H1 (cell line): Measurements from ENCODE around the gene ZNF385C. TPM values are rescaled to one million over a fixed set of nuclear protein-coding genes. Genes with fewer than 3 reads are reported as not detected.

ENCODE experiments used
- CTCF ChIA-PET: fragments of 300-600 bp; sonication (Branson Sonifier 250); formaldehyde crosslinking; loops from one replicate; lab custom pipeline; 2021; ENCODE audit not compliant: partially characterized antibody; lab: Charles Lee
- POLR2A ChIA-PET: fragments of 300-600 bp; sonication (Branson Sonifier 250); formaldehyde crosslinking; loops from one replicate; lab custom pipeline; 2021; ENCODE audit warnings: inconsistent platforms; ENCODE audit not compliant: partially characterized antibody; lab: Charles Lee
- DNase-seq, 2 experiments: peaks; one replicate each; pipeline versions ENCODE4 v3.0.0 to v3.0.0-alpha.2; 2010 to 2022; ENCODE audit warnings: low spot score in 2 of 2, low read depth in 1 of 2, mixed read lengths in 1 of 2
- FAIRE-seq: peaks from 2 replicates; lab custom pipeline; 2011; peaks lifted over from hg19 to GRCh38; lab: Jason Lieb, UNC
- H2AFZ ChIP-seq: 2 replicates; pipeline ENCODE4 v1.8.1; 2012; ENCODE audit warnings: low read length, inconsistent platforms
- H2AK5ac ChIP-seq: 2 replicates; pipeline ENCODE4 v1.6.1; 2013; ENCODE audit warnings: low read depth, low read length
- H2BK120ac ChIP-seq: replicated peaks from 2 replicates; pipeline ENCODE3; 2013; ENCODE audit warnings: low read depth, low read length, inconsistent platforms
- H2BK12ac ChIP-seq: 2 replicates; pipeline ENCODE4 v1.6.1; 2013; ENCODE audit warnings: low read depth, low read length
- H2BK15ac ChIP-seq: 2 replicates; pipeline ENCODE4 v1.6.1; 2013; ENCODE audit warnings: low read length
- H2BK20ac ChIP-seq: 2 replicates; pipeline ENCODE4 v1.6.1; 2013; ENCODE audit warnings: low read length
- H2BK5ac ChIP-seq: 2 replicates; pipeline ENCODE4 v1.6.1; 2013; ENCODE audit warnings: low read depth, low read length
- H3K14ac ChIP-seq: 2 replicates; pipeline ENCODE4 v1.6.1; 2013; ENCODE audit warnings: inconsistent platforms; ENCODE audit not compliant: insufficient read length
- H3K18ac ChIP-seq: 2 replicates; pipeline ENCODE4 v1.6.1; 2013; ENCODE audit warnings: low read length; ENCODE audit errors: extremely low read depth
- H3K23ac ChIP-seq: 2 replicates; pipeline ENCODE4 v1.6.1; 2013; ENCODE audit warnings: inconsistent platforms; ENCODE audit not compliant: insufficient read length
- H3K23me2 ChIP-seq: 2 replicates; pipeline ENCODE4 v1.6.1; 2013; ENCODE audit warnings: low read depth, low read length
- H3K27ac ChIP-seq: 2 replicates; pipeline ENCODE4 v1.6.1; 2011; ENCODE audit warnings: low read depth, low read length, inconsistent platforms
- H3K27me3 ChIP-seq, 4 experiments: replicated peaks in 1 of 4; 1 replicate in 1 of 4; 2 replicates in 3 of 4; pipeline versions ENCODE4 v1.6.1 to v1.8.1; 2011 to 2013; ENCODE audit warnings: low read length in 3 of 4, mild to moderate bottlenecking in 3 of 4, inconsistent platforms in 2 of 4, mixed read lengths in 2 of 4, moderate library complexity in 1 of 4; ENCODE audit not compliant: control insufficient read depth in 3 of 4, insufficient read depth in 3 of 4; ENCODE audit errors: extremely low read depth in 1 of 4
- H3K36me3 ChIP-seq, 4 experiments: 2 replicates each; pipeline versions ENCODE4 v1.6.1 to v1.8.1; 2011 to 2013; ENCODE audit warnings: mild to moderate bottlenecking in 4 of 4, low read length in 3 of 4, moderate library complexity in 2 of 4, control low read depth in 1 of 4, inconsistent platforms in 1 of 4; ENCODE audit not compliant: insufficient read depth in 4 of 4, control insufficient read depth in 2 of 4
- H3K4ac ChIP-seq: replicated peaks from 2 replicates; pipeline ENCODE3; 2013; ENCODE audit warnings: low read length, low read depth, mixed read lengths, inconsistent platforms; ENCODE audit not compliant: insufficient read length
- H3K4me1 ChIP-seq, 4 experiments: replicated peaks in 1 of 4; 1 replicate in 1 of 4; 2 replicates in 3 of 4; pipeline versions ENCODE4 v1.6.1 to v1.8.1; 2011 to 2013; ENCODE audit warnings: low read length in 3 of 4, inconsistent platforms in 2 of 4, mixed read lengths in 1 of 4; ENCODE audit not compliant: insufficient read depth in 4 of 4, control insufficient read depth in 3 of 4
- H3K4me2 ChIP-seq, 2 experiments: 2 replicates each; pipeline versions ENCODE4 v1.6.1 to v1.8.1; 2011 to 2013; ENCODE audit warnings: low read depth in 2 of 2, low read length in 2 of 2, control low read depth in 1 of 2, inconsistent platforms in 1 of 2, mild to moderate bottlenecking in 1 of 2; ENCODE audit not compliant: insufficient read depth in 1 of 2
- H3K4me3 ChIP-seq, 4 experiments: fragments of 200-600, 300-600 bp in 1 of 4; sonication (generic), shearing (Covaris generic), sonication (Bioruptor Twin) in 1 of 4; 2 replicates each; pipeline versions ENCODE4 v1.5.1 to v1.8.1; 2011 to 2016; ENCODE audit warnings: low read length in 4 of 4, low read depth in 3 of 4, control low read depth in 2 of 4, inconsistent platforms in 2 of 4, mild to moderate bottlenecking in 2 of 4, mixed read lengths in 1 of 4, moderate library complexity in 1 of 4; ENCODE audit not compliant: insufficient read depth in 2 of 4; ENCODE audit errors: extremely low read depth in 1 of 4
- H3K56ac ChIP-seq: replicated peaks from 2 replicates; pipeline ENCODE3; 2013; ENCODE audit warnings: low read depth, mild to moderate bottlenecking, mixed read lengths, low read length, inconsistent platforms; ENCODE audit not compliant: insufficient read length
- H3K79me1 ChIP-seq: 2 replicates; pipeline ENCODE4 v1.6.1; 2013; ENCODE audit warnings: low read depth, low read length, control low read depth
- H3K79me2 ChIP-seq, 2 experiments: 2 replicates each; pipeline versions ENCODE4 v1.6.1 to v1.8.1; 2012 to 2013; ENCODE audit warnings: low read length in 2 of 2, mild to moderate bottlenecking in 2 of 2, inconsistent platforms in 1 of 2; ENCODE audit not compliant: insufficient read depth in 2 of 2, control insufficient read depth in 1 of 2
- H3K9ac ChIP-seq, 4 experiments: replicated peaks in 1 of 4; 1 replicate in 1 of 4; 2 replicates in 3 of 4; pipeline versions ENCODE4 v1.6.1 to v1.8.1; 2011 to 2013; ENCODE audit warnings: low read depth in 3 of 4, low read length in 3 of 4, control low read depth in 2 of 4, mild to moderate bottlenecking in 2 of 4, moderate library complexity in 2 of 4, inconsistent platforms in 1 of 4; ENCODE audit errors: extremely low read depth in 1 of 4
- H3K9me3 ChIP-seq, 2 experiments: 2 replicates each; pipeline versions ENCODE4 v1.6.1 to v1.8.1; 2012 to 2013; ENCODE audit warnings: mild to moderate bottlenecking in 2 of 2, moderate library complexity in 2 of 2, control low read depth in 1 of 2, inconsistent platforms in 1 of 2, low read depth in 1 of 2, low read length in 1 of 2, mixed read lengths in 1 of 2; ENCODE audit not compliant: insufficient read depth in 2 of 2
- H4K20me1 ChIP-seq, 2 experiments: replicated peaks in 1 of 2; 2 replicates each; pipeline versions ENCODE3 to v1.8.1; 2011 to 2013; ENCODE audit warnings: inconsistent platforms in 2 of 2, low read length in 2 of 2, mild to moderate bottlenecking in 1 of 2; ENCODE audit not compliant: insufficient read depth in 2 of 2, control insufficient read depth in 1 of 2
- H4K5ac ChIP-seq: 2 replicates; pipeline ENCODE4 v1.6.1; 2013; ENCODE audit warnings: low read length, low read depth, mixed read lengths, inconsistent platforms; ENCODE audit not compliant: insufficient read length
- H4K8ac ChIP-seq: 2 replicates; pipeline ENCODE4 v1.8.0; 2013; ENCODE audit warnings: mild to moderate bottlenecking, moderate library complexity, low read length, inconsistent platforms; ENCODE audit not compliant: insufficient read depth; ENCODE audit errors: extremely low read depth
- H4K91ac ChIP-seq: replicated peaks from 2 replicates; pipeline ENCODE3; 2013; ENCODE audit warnings: low read length, mixed read lengths, inconsistent platforms; ENCODE audit not compliant: insufficient read length
- ATF3 ChIP-seq: IDR thresholded peaks from 2 replicates; pipeline ENCODE4 v1.6.1; 2011; ENCODE audit warnings: low read depth, mild to moderate bottlenecking, low read length; ENCODE audit not compliant: insufficient read depth
- CTBP2 ChIP-seq: IDR thresholded peaks from 2 replicates; pipeline ENCODE4 v1.7.0; 2011; ENCODE audit warnings: borderline replicate concordance, mild to moderate bottlenecking, moderate library complexity, mixed read lengths, low read length; ENCODE audit not compliant: insufficient read depth, insufficient read length
- EGR1 ChIP-seq: IDR thresholded peaks from 2 replicates; pipeline ENCODE4 v1.6.1; 2011; ENCODE audit warnings: low read depth, low read length, borderline replicate concordance
- GABPA ChIP-seq: IDR thresholded peaks from 2 replicates; pipeline ENCODE4 v1.6.1; 2011; ENCODE audit warnings: mild to moderate bottlenecking, low read length, moderate library complexity, borderline replicate concordance; ENCODE audit not compliant: insufficient read depth
- HDAC6 ChIP-seq: IDR thresholded peaks from one replicate; pipeline ENCODE4 v1.7.1; 2012; ENCODE audit warnings: low read depth, mild to moderate bottlenecking, inconsistent platforms, low read length, moderate library complexity
- KDM1A ChIP-seq: fragments of 200-600, 300-600 bp; sonication (generic); IDR thresholded peaks from 2 replicates; pipeline ENCODE4 v1.7.1; 2016; ENCODE audit warnings: mild to moderate bottlenecking, low read length, borderline replicate concordance
- KDM4A ChIP-seq: IDR thresholded peaks from one replicate; pipeline ENCODE4 v1.7.1; 2012; ENCODE audit warnings: low read depth, mild to moderate bottlenecking, moderate library complexity, low read length, inconsistent platforms; ENCODE audit not compliant: severe bottlenecking
- RNF2 ChIP-seq: fragments of 200-900, 300-1000 bp; sonication (generic); IDR thresholded peaks from 2 replicates; pipeline ENCODE4 v1.7.1; 2016; ENCODE audit warnings: borderline replicate concordance, low read depth, mild to moderate bottlenecking, antibody characterized with exemption, low read length; ENCODE audit not compliant: poor library complexity, severe bottlenecking; ENCODE audit errors: missing control alignments
- SP2 ChIP-seq: IDR thresholded peaks from 2 replicates; pipeline ENCODE4 v1.6.1; 2012; ENCODE audit warnings: mild to moderate bottlenecking, low read length, inconsistent platforms
- SUZ12 ChIP-seq: fragments of 200-600 bp; sonication (generic); IDR thresholded peaks from 2 replicates; pipeline ENCODE4 v1.6.1; 2012; ENCODE audit warnings: mild to moderate bottlenecking, inconsistent platforms, low read length, moderate library complexity, mixed read lengths
- polyA plus RNA-seq, 7 experiments: library from polyadenylated mRNA; depleted of rRNA in 3 of 7; stranded (reverse) in 5 of 7; unstranded in 2 of 7; fragments of >200 nt in 5 of 7; fragments of 200-250 nt in 2 of 7; gene quantifications; 1 replicate in 5 of 7; 2 replicates in 1 of 7; 4 replicates in 1 of 7; pipeline versions ENCODE4 v1.2.1 to v1.2.3, GENCODE V29; 2011 to 2013; ENCODE audit warnings: missing spikeins in 2 of 7, mixed read lengths in 2 of 7
- total RNA-seq: library from RNA; stranded (reverse); fragmentation: NEBNext Ultra II Directional; extraction: Animal tissue kit (Norgen Biotek cat#: 25700); gene quantifications from 2 replicates; pipeline ENCODE4 v1.2.1, GENCODE V29; 2021
- TF ChIP-seq, protein P1 (sequence below): IDR thresholded peaks from 2 replicates; pipeline ENCODE4 v1.6.1; 2012; ENCODE audit warnings: inconsistent platforms

ZNF385C gene
- total and polyA plus RNA-seq, 2 of the 8 experiments (the other 6 are each of a cell fraction or from before 2014, with no cell fraction given) = 3.9 to 6.1 TPM

DNA sequence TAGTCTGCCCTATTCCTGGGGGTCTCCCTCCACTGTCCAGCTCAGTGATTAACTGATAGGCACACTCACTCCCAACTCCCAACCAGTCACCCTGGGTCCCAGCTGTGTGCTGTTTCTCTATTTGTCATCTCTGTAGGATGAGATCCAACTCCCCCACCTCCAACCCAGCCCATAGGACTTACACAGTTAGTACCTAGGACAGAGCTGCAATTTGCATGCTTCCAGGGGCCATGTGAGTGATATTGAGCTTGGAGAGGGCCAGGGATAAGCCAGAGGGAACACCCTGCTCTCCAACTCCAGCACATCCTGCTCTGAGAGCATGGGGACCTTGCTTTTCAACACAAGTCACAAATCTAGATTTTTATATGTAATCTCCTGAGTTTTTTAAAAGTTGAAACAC is 56.7 kb downstream of the ZNF385C start:
- H3K9me3 ChIP-seq = no peaks in the 10 kb centered on the region
- H3K14ac ChIP-seq = no peak overlapping the region
- H3K23ac ChIP-seq = no peak overlapping the region
- H3K9ac ChIP-seq = no peak overlapping the region
- DNase-seq = no peak
- no peak overlapping the region for H3K56ac ChIP-seq
- H2BK20ac ChIP-seq = no peak overlapping the region
- no peak overlapping the region for H4K5ac ChIP-seq
- H2AFZ ChIP-seq = no peak overlapping the region
- H2BK15ac ChIP-seq = no peak overlapping the region
- H3K79me1 ChIP-seq = no peaks in the 10 kb centered on the region
- FAIRE-seq = no peak
- no peaks in the 10 kb centered on the region for H3K23me2 ChIP-seq
- H3K18ac ChIP-seq = no peak overlapping the region
- no peaks in the 10 kb centered on the region for H3K36me3 ChIP-seq
- ChIA-PET CTCF (interaction anchor here (0.6 to 38.8 kb wide), 11 partner anchors 8 to 344 kb away, joined by 3 to 1084 read pairs (median 6); partner anchors contain the start of genes DHX58, DNAJC7, HSPB9 and KAT2A), POLR2A (interaction anchor here (1.2 to 3.4 kb wide), 4 partner anchors 12 to 57 kb away, joined by 3 to 21 read pairs (median 4); partner anchors contain the start of gene ZNF385C)
- H3K4ac ChIP-seq = no peak overlapping the region
- H2BK120ac ChIP-seq = no peak overlapping the region
- no peak overlapping the region for H4K8ac ChIP-seq
- no peak overlapping the region for H3K27ac ChIP-seq
- H3K4me2 ChIP-seq = no peak overlapping the region
- no peaks in the 10 kb centered on the region for H3K27me3 ChIP-seq
- H3K4me1 ChIP-seq = peaks cover 0 to 6% (median 2%) of the 10 kb centered on the region in 4 experiments; a peak in 2 of 7 replicates
- no peak overlapping the region for H2BK12ac ChIP-seq
- no peak overlapping the region for H4K91ac ChIP-seq
- no peak overlapping the region for H2AK5ac ChIP-seq
- no peak overlapping the region for H3K4me3 ChIP-seq
- H2BK5ac ChIP-seq = no peak overlapping the region
- H4K20me1 ChIP-seq = no peaks in the 10 kb centered on the region
- no peaks in the 10 kb centered on the region for H3K79me2 ChIP-seq
- TF ChIP-seq KDM4A (no peak), HDAC6 (no peak), EGR1 (no peak), ATF3 (no peak), SUZ12 (no peak), CTBP2 (no peak), SP2 (no peak), KDM1A (no peak), GABPA (no peak), RNF2 (no peak)
- TF ChIP-seq, protein P1, sequence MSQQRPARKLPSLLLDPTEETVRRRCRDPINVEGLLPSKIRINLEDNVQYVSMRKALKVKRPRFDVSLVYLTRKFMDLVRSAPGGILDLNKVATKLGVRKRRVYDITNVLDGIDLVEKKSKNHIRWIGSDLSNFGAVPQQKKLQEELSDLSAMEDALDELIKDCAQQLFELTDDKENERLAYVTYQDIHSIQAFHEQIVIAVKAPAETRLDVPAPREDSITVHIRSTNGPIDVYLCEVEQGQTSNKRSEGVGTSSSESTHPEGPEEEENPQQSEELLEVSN = no peak
